Measurements from ENCODE around the gene C11orf24. TPM values are rescaled to one million over a fixed set of nuclear protein-coding genes. Genes with fewer than 3 reads are reported as not detected.

C11orf24 gene
- total and polyA plus RNA-seq, 9 of the 15 experiments (the other 6 are each of a cell fraction or from before 2014, with no cell fraction given), result 2.0 to 65.2 (median 32.5) TPM

GRCh38 chr11:68257477-68258362 is 14.1 kb downstream of the C11orf24 start:
- Histone ChIP-seq H2AFZ (ENCODE audit: low read depth, low read length) (peak overlapping the region; percentile 97), H3K4me3 (no peak overlapping the region), H3K27me3 (ENCODE audit: control insufficient read depth in 2 of 2, insufficient read depth in 2 of 2, low read length in 2 of 2) (no peaks in the 10 kb centered on the region), H3K9ac (ENCODE audit: insufficient read depth in 1 of 2, low read depth in 2 of 2, low read length in 2 of 2) (peak overlapping the region in 1 of 2 experiments; percentile 80; a peak in 2 of 4 replicates), H3K4me2 (ENCODE audit: insufficient read depth, low read length) (peak overlapping the region; percentile 74), H3K9me3 (replicated peaks; ENCODE audit: control insufficient read depth, insufficient read depth, low read depth, low read length) (no peaks in the 10 kb centered on the region), H3K36me3 (ENCODE audit: control insufficient read depth, insufficient read depth, low read length) (peaks cover 24% of the 10 kb centered on the region; the same call in 2 of the 3 replicates), H3K9me1 (ENCODE audit: control insufficient read depth, insufficient read depth, low read length) (no peaks in the 10 kb centered on the region), H3K4me1 (replicated peaks in 1 of 2; ENCODE audit: control insufficient read depth in 2 of 2, insufficient read depth in 2 of 2, low read length in 2 of 2) (peaks cover 9 to 15% of the 10 kb centered on the region in 2 experiments; a peak in 4 of 5 replicates), H3K79me2 (ENCODE audit: control insufficient read depth, insufficient read depth, low read length) (no peaks in the 10 kb centered on the region), H4K20me1 (replicated peaks; ENCODE audit: control insufficient read depth, insufficient read depth, low read length) (peaks cover 3% of the 10 kb centered on the region; the same call in 1 of the 2 replicates), H3K27ac (ENCODE audit: extremely low read depth, low read depth, low read length) (no peak overlapping the region)
- peak; percentile 83 to 90 (median 84) for DNase-seq (ENCODE audit: extremely low read depth in 1 of 4, low spot score in 3 of 4)
- WGBS (ENCODE audit: insufficient coverage, low coverage, missing lambda C conversion rate), result 23% methylated on average over 20 of the region's 22 CpGs
- peak; percentile 85 for FAIRE-seq
- in situ Hi-C loops (cut with MboI) (loop anchor here (5.0 to 10.0 kb wide), 2 partner anchors 40 to 187 kb away; no protein-coding TSS in a partner anchor), intact Hi-C loops (cut with micrococcal nuclease) (loop anchor here (1.0 to 5.0 kb wide), 3 partner anchors 40 to 190 kb away; no protein-coding TSS in a partner anchor)
- ChIA-PET CTCF (ENCODE audit: low intra/inter-chr PET ratio) (interaction anchor here (0.6 to 3.0 kb wide), 5 partner anchors 40 to 494 kb away, joined by 3 to 35 read pairs (median 8); partner anchors contain the start of gene TESMIN), POLR2A (interaction anchor here (0.5 to 3.8 kb wide), 9 partner anchors 8 to 1071 kb away, joined by 3 to 19 read pairs (median 3); no protein-coding TSS in a partner anchor)
- no TSS peak for BruUV-seq (replicated peaks)
- peak; percentile 84 for ATAC-seq
- no peak for TF ChIP-seq BDP1 (IDR thresholded peaks at IDR 0.05; ENCODE audit: insufficient read depth, insufficient read length)
- TF ChIP-seq ZMIZ1 (IDR thresholded peaks at IDR 0.05; ENCODE audit: low read depth in 2 of 2, low read length in 2 of 2), result no peak
- TF ChIP-seq SIN3B (IDR thresholded peaks at IDR 0.05; ENCODE audit: low read depth), result no peak
- TF ChIP-seq PCBP1 (IDR thresholded peaks at IDR 0.05; ENCODE audit: low read depth, low read length, poor library complexity, severe bottlenecking), result no peak
- TF ChIP-seq KLF13 (tag; IDR thresholded peaks at IDR 0.05; ENCODE audit: borderline replicate concordance, low read depth), result peak; percentile 77; the same call in 1 of the 2 replicates
